ENCODE data around the gene HJURP.

The HJURP gene

GRCh38 chr2:233791883-233792329 is 62.4 kb downstream of the HJURP start:
- no peak for DNase-seq (ENCODE audit: low read depth)

GRCh38 chr2:233791151-233791882 is 63.0 kb downstream of the HJURP start:
- no peak for DNase-seq (ENCODE audit: low read depth)

GRCh38 chr2:233789554-233789953 is 64.8 kb downstream of the HJURP start:
- DNase-seq (ENCODE audit: low read depth) = no peak

All from HS-27A (cell line).